Breast epithelium (tissue), 3 donors: Measurements from ENCODE around the gene PCDHB11.
"Not testable (repeated sequence)": the region's sequence is repeated elsewhere in the genome, so short reads cannot be mapped to it uniquely, and the experiment has no call there.

ENCODE experiments used
- POLR2A ChIP-seq: fragments of 450-650 bp; IDR thresholded peaks from one replicate; pipeline ENCODE4 v1.6.1; 2016; ENCODE audit warnings: antibody characterized with exemption, mild to moderate bottlenecking, moderate library complexity
- POLR2AphosphoS5 ChIP-seq, 3 donors: sonication (generic); formaldehyde crosslinking; IDR thresholded peaks; one replicate each; pipeline ENCODE4 v1.6.1; 2017; ENCODE audit warnings: antibody characterized with exemption in 3 of 3
- TF ChIP-seq, protein P1 (sequence below), 3 donors: fragments of 450-650 bp; IDR thresholded peaks; one replicate each; pipeline ENCODE4 v1.5.1; 2016 to 2017; ENCODE audit warnings: antibody characterized with exemption in 3 of 3, mild to moderate bottlenecking in 3 of 3, moderate library complexity in 3 of 3

DNA sequence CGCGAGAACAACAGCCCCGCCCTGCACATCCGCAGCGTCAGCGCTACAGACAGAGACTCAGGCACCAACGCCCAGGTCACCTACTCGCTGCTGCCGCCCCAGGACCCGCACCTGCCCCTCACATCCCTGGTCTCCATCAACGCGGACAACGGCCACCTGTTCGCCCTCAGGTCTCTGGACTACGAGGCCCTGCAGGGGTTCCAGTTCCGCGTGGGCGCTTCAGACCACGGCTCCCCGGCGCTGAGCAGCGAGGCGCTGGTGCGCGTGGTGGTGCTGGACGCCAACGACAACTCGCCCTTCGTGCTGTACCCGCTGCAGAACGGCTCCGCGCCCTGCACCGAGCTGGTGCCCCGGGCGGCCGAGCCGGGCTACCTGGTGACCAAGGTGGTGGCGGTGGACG, 16.1 kb downstream of the PCDHB11 start:
- TF ChIP-seq, protein P1, sequence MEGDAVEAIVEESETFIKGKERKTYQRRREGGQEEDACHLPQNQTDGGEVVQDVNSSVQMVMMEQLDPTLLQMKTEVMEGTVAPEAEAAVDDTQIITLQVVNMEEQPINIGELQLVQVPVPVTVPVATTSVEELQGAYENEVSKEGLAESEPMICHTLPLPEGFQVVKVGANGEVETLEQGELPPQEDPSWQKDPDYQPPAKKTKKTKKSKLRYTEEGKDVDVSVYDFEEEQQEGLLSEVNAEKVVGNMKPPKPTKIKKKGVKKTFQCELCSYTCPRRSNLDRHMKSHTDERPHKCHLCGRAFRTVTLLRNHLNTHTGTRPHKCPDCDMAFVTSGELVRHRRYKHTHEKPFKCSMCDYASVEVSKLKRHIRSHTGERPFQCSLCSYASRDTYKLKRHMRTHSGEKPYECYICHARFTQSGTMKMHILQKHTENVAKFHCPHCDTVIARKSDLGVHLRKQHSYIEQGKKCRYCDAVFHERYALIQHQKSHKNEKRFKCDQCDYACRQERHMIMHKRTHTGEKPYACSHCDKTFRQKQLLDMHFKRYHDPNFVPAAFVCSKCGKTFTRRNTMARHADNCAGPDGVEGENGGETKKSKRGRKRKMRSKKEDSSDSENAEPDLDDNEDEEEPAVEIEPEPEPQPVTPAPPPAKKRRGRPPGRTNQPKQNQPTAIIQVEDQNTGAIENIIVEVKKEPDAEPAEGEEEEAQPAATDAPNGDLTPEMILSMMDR (IDR thresholded peaks at IDR 0.05) = not testable (repeated sequence)
- not testable (repeated sequence) for TF ChIP-seq POLR2A; POLR2AphosphoS5 (IDR thresholded peaks at IDR 0.05)
